ENCODE data around the gene ZNF865. TPM values are rescaled to one million over a fixed set of nuclear protein-coding genes. Genes with fewer than 3 reads are reported as not detected.

Gene ZNF865
- total and polyA plus RNA-seq, 2 donors (not counting 1 experiment from before 2014, with no cell fraction given) = 11.3 to 22.7 TPM

GRCh38 chr19:55621205-55621672, 15.8 kb downstream of the ZNF865 start:
- Mint-ChIP-seq H3K27ac (no peak overlapping the region), H3K4me1 (peaks cover 18% of the 10 kb centered on the region), H3K4me3 (no peak overlapping the region), H3K27me3 (no peaks in the 10 kb centered on the region), H3K9me3 (ENCODE audit: insufficient read depth) (no peaks in the 10 kb centered on the region)
- H4K20me1 ChIP-seq (ENCODE audit: control insufficient read depth, insufficient read depth, low read length, poor library complexity, severe bottlenecking) = peaks cover 14% of the 10 kb centered on the region
- peaks cover 20% of the 10 kb centered on the region for H3K79me2 ChIP-seq (ENCODE audit: control insufficient read depth, insufficient read depth, low read length)
- POLR2A ChIA-PET = no interaction called here
- no peak for DNase-seq
- peaks cover 10 to 14% of the 10 kb centered on the region in 2 donors for H3K4me1 ChIP-seq (ENCODE audit: control insufficient read depth in 2 of 2, insufficient read depth in 2 of 2, low read length in 2 of 2)
- H3K4me2 ChIP-seq (replicated peaks; ENCODE audit: low read depth, low read length, poor library complexity, severe bottlenecking) = no peak overlapping the region
- no peak overlapping the region for H3K27ac ChIP-seq (ENCODE audit: low read length in 2 of 2)
- no peaks in the 10 kb centered on the region for H3K9me3 ChIP-seq (ENCODE audit: control extremely low read depth in 1 of 3, control insufficient read depth in 2 of 3, insufficient read depth in 1 of 3, low read length in 2 of 3)
- no peak overlapping the region for H2AFZ ChIP-seq (ENCODE audit: insufficient read depth, low read depth, low read length, poor library complexity, severe bottlenecking)
- no peak overlapping the region for H3K9ac ChIP-seq (ENCODE audit: low read length)
- H3K27me3 ChIP-seq (replicated peaks in 1 of 4; ENCODE audit: control extremely low read depth in 1 of 4, control insufficient read depth in 3 of 4, insufficient read depth in 4 of 4, low read length in 3 of 4) = no peaks in the 10 kb centered on the region
- ATAC-seq (ENCODE audit: low read depth) = no peak
- CTCF ChIA-PET = interaction anchor here (1.4 kb wide), 1 partner anchor 15 kb away, joined by 10 read pairs; the partner anchor contains the start of gene ZNF865
- intact Hi-C loops (cut with micrococcal nuclease) = loop anchor here (5.0 to 10.0 kb wide), 2 partner anchors 214 to 524 kb away; partner anchors contain the start of genes UBE2S and ZNF444
- 98% methylated on average over 7 of the region's 9 CpGs for WGBS (ENCODE audit: insufficient coverage)
- H3K36me3 ChIP-seq (replicated peaks in 1 of 2; ENCODE audit: control extremely low read depth in 1 of 2, control insufficient read depth in 1 of 2, extremely low read depth in 1 of 2, insufficient read depth in 2 of 2, low read length in 1 of 2) = peaks cover 0 to 17% of the 10 kb centered on the region in 2 experiments
- TF ChIP-seq, protein P1, sequence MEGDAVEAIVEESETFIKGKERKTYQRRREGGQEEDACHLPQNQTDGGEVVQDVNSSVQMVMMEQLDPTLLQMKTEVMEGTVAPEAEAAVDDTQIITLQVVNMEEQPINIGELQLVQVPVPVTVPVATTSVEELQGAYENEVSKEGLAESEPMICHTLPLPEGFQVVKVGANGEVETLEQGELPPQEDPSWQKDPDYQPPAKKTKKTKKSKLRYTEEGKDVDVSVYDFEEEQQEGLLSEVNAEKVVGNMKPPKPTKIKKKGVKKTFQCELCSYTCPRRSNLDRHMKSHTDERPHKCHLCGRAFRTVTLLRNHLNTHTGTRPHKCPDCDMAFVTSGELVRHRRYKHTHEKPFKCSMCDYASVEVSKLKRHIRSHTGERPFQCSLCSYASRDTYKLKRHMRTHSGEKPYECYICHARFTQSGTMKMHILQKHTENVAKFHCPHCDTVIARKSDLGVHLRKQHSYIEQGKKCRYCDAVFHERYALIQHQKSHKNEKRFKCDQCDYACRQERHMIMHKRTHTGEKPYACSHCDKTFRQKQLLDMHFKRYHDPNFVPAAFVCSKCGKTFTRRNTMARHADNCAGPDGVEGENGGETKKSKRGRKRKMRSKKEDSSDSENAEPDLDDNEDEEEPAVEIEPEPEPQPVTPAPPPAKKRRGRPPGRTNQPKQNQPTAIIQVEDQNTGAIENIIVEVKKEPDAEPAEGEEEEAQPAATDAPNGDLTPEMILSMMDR (IDR thresholded peaks at IDR 0.05) = no peak
- TF ChIP-seq EZH2 (IDR thresholded peaks at IDR 0.05; ENCODE audit: borderline replicate concordance, insufficient read depth, low read depth, low read length, poor library complexity, severe bottlenecking) = no peak
- no peak overlapping the region for H3K4me3 ChIP-seq (ENCODE audit: control extremely low read depth in 1 of 5, extremely low read depth in 1 of 5, insufficient read depth in 1 of 5, low read depth in 2 of 5, low read length in 4 of 5)

DNA sequence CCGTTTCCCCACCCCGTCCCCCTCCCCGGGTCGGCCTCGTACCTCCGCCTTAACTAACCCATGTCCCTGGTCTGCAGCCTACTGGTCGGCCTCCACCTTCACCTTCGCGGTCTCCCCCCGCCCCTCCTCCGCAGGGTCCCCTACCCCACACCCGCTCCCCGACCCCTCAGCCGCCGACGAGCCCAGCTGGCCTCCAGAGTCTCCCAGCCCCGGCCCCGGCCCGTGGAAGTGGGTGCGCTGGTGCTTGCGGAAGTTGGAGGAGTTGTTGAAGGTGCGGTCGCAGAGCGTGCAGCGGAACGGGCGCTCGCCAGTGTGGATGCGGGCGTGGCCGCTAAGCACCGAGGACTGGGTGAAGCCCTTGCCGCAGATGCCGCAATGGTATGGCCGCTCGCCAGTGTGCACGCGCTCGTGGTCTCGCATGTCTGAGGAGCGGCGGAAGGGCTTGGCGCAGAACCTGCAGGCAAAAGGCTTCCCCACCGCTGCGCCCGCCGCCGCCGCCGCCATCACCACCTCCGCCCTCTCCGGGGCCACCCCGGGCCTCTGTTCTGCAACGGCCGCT, 16.3 kb downstream of the ZNF865 start:
- ATAC-seq (ENCODE audit: low read depth) (no peak), DNase-seq (peak; percentile 27)
- no peak overlapping the region for H3K9ac ChIP-seq (ENCODE audit: low read length)
- no peaks in the 10 kb centered on the region for H3K27me3 ChIP-seq (replicated peaks in 1 of 4; ENCODE audit: control extremely low read depth in 1 of 4, control insufficient read depth in 3 of 4, insufficient read depth in 4 of 4, low read length in 3 of 4)
- TF ChIP-seq, protein P1 (IDR thresholded peaks at IDR 0.05) = no peak
- TF ChIP-seq EZH2 (IDR thresholded peaks at IDR 0.05; ENCODE audit: borderline replicate concordance, insufficient read depth, low read depth, low read length, poor library complexity, severe bottlenecking) = no peak
- POLR2A ChIA-PET = interaction anchor here (0.5 kb wide), 1 partner anchor 17 kb away, joined by 3 read pairs; no protein-coding TSS in a partner anchor
- H3K9me3 ChIP-seq (ENCODE audit: control extremely low read depth in 1 of 3, control insufficient read depth in 2 of 3, insufficient read depth in 1 of 3, low read length in 2 of 3) = no peaks in the 10 kb centered on the region
- no peak overlapping the region for H3K27ac ChIP-seq (ENCODE audit: low read length in 2 of 2)
- CTCF ChIA-PET = no interaction called here
- peaks cover 10 to 14% of the 10 kb centered on the region in 2 donors for H3K4me1 ChIP-seq (ENCODE audit: control insufficient read depth in 2 of 2, insufficient read depth in 2 of 2, low read length in 2 of 2)
- H3K27ac Mint-ChIP-seq = no peak overlapping the region
- H3K4me3 ChIP-seq (ENCODE audit: control extremely low read depth in 1 of 5, extremely low read depth in 1 of 5, insufficient read depth in 1 of 5, low read depth in 2 of 5, low read length in 4 of 5) = no peak overlapping the region
- H3K36me3 ChIP-seq (replicated peaks in 1 of 2; ENCODE audit: control extremely low read depth in 1 of 2, control insufficient read depth in 1 of 2, extremely low read depth in 1 of 2, insufficient read depth in 2 of 2, low read length in 1 of 2) = peaks cover 0 to 14% of the 10 kb centered on the region in 2 experiments
- H2AFZ ChIP-seq (ENCODE audit: insufficient read depth, low read depth, low read length, poor library complexity, severe bottlenecking) = no peak overlapping the region
- peaks cover 18% of the 10 kb centered on the region for H3K4me1 Mint-ChIP-seq
- 97% methylated on average over 47 of the region's 55 CpGs for WGBS (ENCODE audit: insufficient coverage)
- H4K20me1 ChIP-seq (ENCODE audit: control insufficient read depth, insufficient read depth, low read length, poor library complexity, severe bottlenecking) = peaks cover 9% of the 10 kb centered on the region
- H3K27me3 Mint-ChIP-seq = no peaks in the 10 kb centered on the region
- no peaks in the 10 kb centered on the region for H3K9me3 Mint-ChIP-seq (ENCODE audit: insufficient read depth)
- H3K79me2 ChIP-seq (ENCODE audit: control insufficient read depth, insufficient read depth, low read length) = peaks cover 15% of the 10 kb centered on the region
- no peak overlapping the region for H3K4me2 ChIP-seq (replicated peaks; ENCODE audit: low read depth, low read length, poor library complexity, severe bottlenecking)
- H3K4me3 Mint-ChIP-seq = no peak overlapping the region
- intact Hi-C loops (cut with micrococcal nuclease) = loop anchor here (5.0 to 10.0 kb wide), 2 partner anchors 214 to 523 kb away; partner anchors contain the start of genes UBE2S and ZNF444
